Thoracic aorta (tissue), 2 donors: ENCODE data around the gene CA9. TPM values are rescaled to one million over a fixed set of nuclear protein-coding genes. Genes with fewer than 3 reads are reported as not detected.

Experiments
- ATAC-seq: fragments of 150-250 bp; one replicate; pipeline ENCODE4 v1.8.0; 2017; ENCODE audit warnings: low read depth; ENCODE audit not compliant: insufficient number of reproducible peaks, low FRiP score
- DNase-seq: peaks from one replicate; pipeline ENCODE4 v3.0.0-alpha.2; 2020; ENCODE audit warnings: low spot score
- H3K27ac ChIP-seq, 2 donors: fragments of 200-600 bp; sonication (generic); 1 replicate in 1 of 2; 2 replicates in 1 of 2; pipeline ENCODE4 v1.5.1; 2016; ENCODE audit warnings: mild to moderate bottlenecking in 2 of 2, moderate library complexity in 2 of 2
- H3K27me3 ChIP-seq: fragments of 200-600 bp; sonication (generic); replicated peaks from 2 replicates; pipeline ENCODE4 v1.6.0; 2016; ENCODE audit warnings: mild to moderate bottlenecking; ENCODE audit not compliant: insufficient read depth
- H3K36me3 ChIP-seq: fragments of 200-600 bp; sonication (generic); one replicate; pipeline ENCODE4 v1.5.1; 2016
- H3K4me1 ChIP-seq, 2 donors: fragments of 200-600 bp; sonication (generic); 1 replicate in 1 of 2; 2 replicates in 1 of 2; pipeline versions ENCODE4 v1.5.1 to v1.6.0; 2016; ENCODE audit warnings: low read depth in 2 of 2, mild to moderate bottlenecking in 1 of 2; ENCODE audit not compliant: control insufficient read depth in 1 of 2
- H3K4me3 ChIP-seq: fragments of 200-600 bp; sonication (generic); 2 replicates; pipeline ENCODE4 v1.5.1; 2016; ENCODE audit warnings: mild to moderate bottlenecking
- H3K9me3 ChIP-seq: fragments of 200-600 bp; sonication (generic); 2 replicates; pipeline ENCODE4 v1.5.1; 2016
- CTCF ChIP-seq: fragments of 200-600 bp; sonication (generic); IDR thresholded peaks from one replicate; pipeline ENCODE4 v1.5.1; 2019; ENCODE audit warnings: antibody characterized with exemption
- total RNA-seq, 2 donors: library from RNA; depleted of rRNA; stranded (reverse); fragments of >200 nt; gene quantifications; one replicate each; pipeline versions ENCODE4 v1.1.0 to v1.2.3, GENCODE V29; 2016

Gene CA9
- total RNA-seq, 2 donors from 2014 or later: 10.7 TPM; not detected in 1

- no peak for DNase-seq
- peaks cover 49% of the 10 kb centered on the region for H3K36me3 ChIP-seq
These were observed 15.1 kb downstream of the CA9 start for GRCh38 chr9:35688558-35689541.

GRCh38 chr9:35689542-35690293 lies 16.0 kb downstream of the CA9 start, which contains the start of gene TPM2:
Gene TPM2 (minus strand): TSS chr9:35689925. CDS start chr9:35689817, 108 bp downstream.
- Histone ChIP-seq H3K4me1 (peaks cover 20 to 44% of the 10 kb centered on the region in 2 donors), H3K9me3 (no peaks in the 10 kb centered on the region)
- DNase-seq: peak; percentile 62

More at GRCh38 chr9:35688558-35689541, 15.1 kb downstream of the CA9 start:
- H3K4me3 ChIP-seq: peak overlapping the region; percentile 94
- peak overlapping the region; percentile 99 to 100 for H3K27ac ChIP-seq
- TF ChIP-seq CTCF: no peak
- no peaks in the 10 kb centered on the region for H3K27me3 ChIP-seq
- ATAC-seq: no peak
- H3K4me1 ChIP-seq: peaks cover 19 to 46% of the 10 kb centered on the region in 2 donors
- H3K9me3 ChIP-seq: no peaks in the 10 kb centered on the region

GRCh38 chr9:35690294-35690613 lies 16.5 kb downstream of the CA9 start:
- Histone ChIP-seq H3K9me3 (no peaks in the 10 kb centered on the region), H3K36me3 (peaks cover 35% of the 10 kb centered on the region), H3K4me1 (peaks cover 19 to 43% of the 10 kb centered on the region in 2 donors), H3K27ac (peak overlapping the region; percentile 99 to 100), H3K27me3 (no peaks in the 10 kb centered on the region), H3K4me3 (peak overlapping the region; percentile 94)
- DNase-seq: no peak
- no peak for ATAC-seq
- TF ChIP-seq CTCF: no peak

More at GRCh38 chr9:35689542-35690293, 16.0 kb downstream of the CA9 start, which contains the start of gene TPM2:
- peaks cover 40% of the 10 kb centered on the region for H3K36me3 ChIP-seq
- no peaks in the 10 kb centered on the region for H3K27me3 ChIP-seq
- peak; percentile 47 for ATAC-seq
- peak within 1 kb of the TSS; percentile 99 to 100 for H3K27ac ChIP-seq
- no peak for TF ChIP-seq CTCF
- H3K4me3 ChIP-seq: peak within 1 kb of the TSS; percentile 94

GRCh38 chr9:35690614-35691333 lies 17.0 kb downstream of the CA9 start:
- H3K4me3 ChIP-seq: peak overlapping the region; percentile 94
- ATAC-seq (peak; percentile 21), DNase-seq (peak; percentile 70)
- no peak for TF ChIP-seq CTCF
- H3K36me3 ChIP-seq: peaks cover 32% of the 10 kb centered on the region
- no peaks in the 10 kb centered on the region for H3K27me3 ChIP-seq
- peaks cover 22 to 43% of the 10 kb centered on the region in 2 donors for H3K4me1 ChIP-seq
- H3K27ac ChIP-seq: peak overlapping the region; percentile 99 to 100
- no peaks in the 10 kb centered on the region for H3K9me3 ChIP-seq
